OCI-LY1 (cell line): ENCODE data around the gene CLRN1.

Experiments
- H2AFZ ChIP-seq: fragments of 200-600 bp; sonication (generic), shearing (Covaris generic); 2 replicates; pipeline ENCODE4 v1.6.0; 2014; ENCODE audit warnings: antibody characterized with exemption, mild to moderate bottlenecking, low read length
- H3F3A ChIP-seq: fragments of 200-600 bp; sonication (generic), shearing (Covaris generic); 2 replicates; pipeline ENCODE4 v1.6.0; 2014; ENCODE audit warnings: mild to moderate bottlenecking, antibody characterized with exemption, low read length, moderate library complexity; ENCODE audit not compliant: insufficient read depth
- H3K27ac ChIP-seq: fragments of 200-600 bp; sonication (generic); 2 replicates; pipeline ENCODE4 v1.5.1; 2014; ENCODE audit warnings: low read length, mixed run types, mild to moderate bottlenecking, low read depth; ENCODE audit not compliant: poor library complexity, severe bottlenecking
- H3K27me3 ChIP-seq: fragments of 200-600 bp; sonication (generic); 2 replicates; pipeline ENCODE4 v1.6.0; 2014; ENCODE audit warnings: antibody characterized with exemption, mild to moderate bottlenecking, low read length, moderate library complexity; ENCODE audit not compliant: insufficient read depth
- H3K36me3 ChIP-seq: fragments of 200-600 bp; sonication (generic); 2 replicates; pipeline ENCODE4 v1.6.1; 2014; ENCODE audit warnings: mild to moderate bottlenecking, antibody characterized with exemption, low read length, moderate library complexity, mixed read lengths; ENCODE audit not compliant: insufficient read depth
- H3K4me1 ChIP-seq: fragments of 200-600 bp; sonication (generic); 2 replicates; pipeline ENCODE4 v1.5.1; 2014; ENCODE audit warnings: mild to moderate bottlenecking, low read length, moderate library complexity; ENCODE audit not compliant: insufficient read depth, severe bottlenecking
- H3K4me2 ChIP-seq: fragments of 200-600 bp; sonication (generic), shearing (Covaris generic); 2 replicates; pipeline ENCODE4 v1.6.1; 2014; ENCODE audit warnings: low read length
- H3K4me3 ChIP-seq: fragments of 200-600 bp; sonication (generic); 2 replicates; pipeline ENCODE4 v1.5.1; 2014; ENCODE audit warnings: low read length, low read depth, mild to moderate bottlenecking, mixed read lengths; ENCODE audit not compliant: poor library complexity, severe bottlenecking
- H3K79me2 ChIP-seq: fragments of 200-600 bp; shearing (Covaris generic); 2 replicates; pipeline ENCODE4 v1.6.1; 2016; ENCODE audit warnings: mixed run types, low read length, mixed read lengths; ENCODE audit not compliant: insufficient read depth
- H3K9ac ChIP-seq: fragments of 200-600 bp; sonication (generic), shearing (Covaris generic); 2 replicates; pipeline ENCODE4 v1.6.1; 2014; ENCODE audit warnings: mild to moderate bottlenecking, low read length, mixed read lengths
- H3K9me2 ChIP-seq: fragments of 200-600 bp; sonication (generic), shearing (Covaris generic); 2 replicates; pipeline ENCODE4 v1.6.1; 2014; ENCODE audit warnings: low read depth, mild to moderate bottlenecking, low read length, mixed read lengths
- H3K9me3 ChIP-seq: fragments of 200-600 bp; shearing (Covaris generic); 2 replicates; pipeline ENCODE4 v1.6.1; 2014; ENCODE audit warnings: low read length, mixed read lengths
- H4K20me1 ChIP-seq: fragments of 200-600 bp; sonication (generic), shearing (Covaris generic); 2 replicates; pipeline ENCODE4 v1.6.0; 2016; ENCODE audit warnings: mild to moderate bottlenecking, low read length; ENCODE audit not compliant: insufficient read depth
- CTCF ChIP-seq: fragments of 200-600 bp; sonication (generic), shearing (Covaris generic); IDR thresholded peaks from 2 replicates; pipeline ENCODE4 v1.5.1; 2017; ENCODE audit warnings: mild to moderate bottlenecking, antibody characterized with exemption, low read length, moderate library complexity, mixed read lengths
- EZH2 ChIP-seq: fragments of 200-600 bp; sonication (generic), shearing (Covaris generic); IDR thresholded peaks from 2 replicates; pipeline ENCODE4 v1.8.0; 2017; ENCODE audit warnings: borderline replicate concordance, mixed run types, mild to moderate bottlenecking, antibody characterized with exemption, low read length, moderate library complexity, mixed read lengths

Gene CLRN1

DNA sequence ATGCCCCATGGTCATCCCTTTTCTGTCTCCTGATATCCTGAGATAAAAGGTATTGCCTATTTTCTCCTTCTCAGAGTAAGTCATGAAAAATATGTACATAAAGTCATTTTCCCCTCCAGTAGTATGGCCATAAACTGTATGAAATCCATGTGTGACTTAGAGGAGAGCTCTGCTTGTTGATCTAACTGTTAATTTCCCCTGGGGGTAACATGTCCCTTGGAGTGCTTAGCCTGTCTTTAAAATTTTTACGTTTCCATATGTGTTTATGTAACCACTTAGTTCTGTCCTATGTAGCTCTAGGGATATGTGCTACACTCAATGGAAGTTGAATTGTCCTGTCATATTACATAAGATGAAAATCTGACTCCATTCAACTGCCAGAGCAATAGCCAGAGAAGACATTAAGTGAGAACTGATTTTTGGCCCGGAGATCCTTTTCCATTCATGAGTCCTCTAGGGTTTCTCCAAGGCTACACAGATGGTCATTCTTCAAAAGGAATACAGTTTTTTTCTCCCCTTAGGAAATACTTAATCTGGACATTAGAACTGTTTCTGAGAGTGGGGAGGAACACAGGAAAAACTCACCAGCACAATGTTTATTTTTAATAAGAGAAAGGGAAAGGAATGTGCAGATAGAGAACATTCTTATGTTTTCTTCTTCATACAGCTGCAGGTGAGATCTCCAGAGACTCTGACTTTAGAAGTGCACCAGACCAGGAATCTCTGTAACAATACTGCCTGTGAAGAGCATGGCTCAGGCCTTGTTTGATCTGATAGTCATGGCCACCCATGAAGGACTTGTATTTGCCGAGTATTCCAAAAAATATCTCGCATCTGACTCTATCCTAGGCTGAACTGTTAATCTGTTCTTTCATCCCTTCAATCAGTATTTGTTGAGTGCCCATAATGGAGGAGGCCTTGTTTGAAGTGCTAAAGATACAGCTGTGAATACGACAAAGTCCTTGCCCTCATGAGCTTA lies 29.8 kb upstream of the CLRN1 start:
- no peaks in the 10 kb centered on the region for H4K20me1 ChIP-seq
- no peaks in the 10 kb centered on the region for H3K36me3 ChIP-seq
- no peaks in the 10 kb centered on the region; the same call in 1 of the 2 replicates for H3K27me3 ChIP-seq
- no peaks in the 10 kb centered on the region for H3K79me2 ChIP-seq
- no peak overlapping the region for H3K4me3 ChIP-seq
- H2AFZ ChIP-seq = no peak overlapping the region
- no peak overlapping the region for H3K27ac ChIP-seq
- TF ChIP-seq EZH2 = no peak
- no peak overlapping the region for H3K9ac ChIP-seq
- no peaks in the 10 kb centered on the region for H3F3A ChIP-seq
- H3K4me1 ChIP-seq = no peaks in the 10 kb centered on the region
- no peaks in the 10 kb centered on the region for H3K9me3 ChIP-seq
- H3K4me2 ChIP-seq = no peak overlapping the region
- no peaks in the 10 kb centered on the region for H3K9me2 ChIP-seq

DNA sequence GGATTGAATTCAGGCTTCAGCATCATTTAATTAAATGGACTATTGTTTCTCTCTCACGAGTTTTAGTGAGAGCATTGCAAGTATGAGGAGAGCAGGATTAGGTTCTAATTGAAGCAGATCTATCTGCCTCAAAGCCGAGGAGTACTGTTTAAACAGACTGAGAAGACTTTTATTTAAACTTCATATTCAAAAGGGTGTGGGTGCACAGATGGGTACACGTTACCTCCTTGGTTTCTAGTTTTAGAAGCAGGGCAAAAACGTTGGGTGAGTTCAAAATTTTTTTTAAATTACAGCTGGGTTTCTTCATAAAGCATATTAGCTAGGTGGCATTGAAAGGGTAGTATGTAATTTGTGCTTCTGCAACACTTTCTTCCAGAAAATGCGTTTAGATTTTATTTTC lies 26.5 kb upstream of the CLRN1 start:
- Histone ChIP-seq H3K9me3 (no peaks in the 10 kb centered on the region), H2AFZ (no peak overlapping the region), H3K9ac (no peak overlapping the region), H4K20me1 (no peaks in the 10 kb centered on the region), H3K4me3 (no peak overlapping the region), H3K36me3 (no peaks in the 10 kb centered on the region), H3K27me3 (no peaks in the 10 kb centered on the region; the same call in 1 of the 2 replicates), H3K9me2 (no peaks in the 10 kb centered on the region), H3K79me2 (no peaks in the 10 kb centered on the region), H3K4me2 (no peak overlapping the region), H3K27ac (no peak overlapping the region), H3K4me1 (no peaks in the 10 kb centered on the region), H3F3A (no peaks in the 10 kb centered on the region)
- TF ChIP-seq EZH2 (no peak), CTCF (no peak)

GRCh38 chr3:150996731-150997130 lies 24.2 kb upstream of the CLRN1 start:
- H3K36me3 ChIP-seq = no peaks in the 10 kb centered on the region
- H3K27ac ChIP-seq = no peak overlapping the region
- H2AFZ ChIP-seq = no peak overlapping the region
- H3K9ac ChIP-seq = no peak overlapping the region
- no peaks in the 10 kb centered on the region for H3K9me3 ChIP-seq
- H3K4me1 ChIP-seq = no peaks in the 10 kb centered on the region
- no peaks in the 10 kb centered on the region for H3K79me2 ChIP-seq
- H3F3A ChIP-seq = no peaks in the 10 kb centered on the region
- H3K9me2 ChIP-seq = no peaks in the 10 kb centered on the region
- H3K4me3 ChIP-seq = no peak overlapping the region
- no peaks in the 10 kb centered on the region for H3K27me3 ChIP-seq
- H4K20me1 ChIP-seq = no peaks in the 10 kb centered on the region
- no peak for TF ChIP-seq EZH2
- no peak for TF ChIP-seq CTCF
- H3K4me2 ChIP-seq = no peak overlapping the region

DNA sequence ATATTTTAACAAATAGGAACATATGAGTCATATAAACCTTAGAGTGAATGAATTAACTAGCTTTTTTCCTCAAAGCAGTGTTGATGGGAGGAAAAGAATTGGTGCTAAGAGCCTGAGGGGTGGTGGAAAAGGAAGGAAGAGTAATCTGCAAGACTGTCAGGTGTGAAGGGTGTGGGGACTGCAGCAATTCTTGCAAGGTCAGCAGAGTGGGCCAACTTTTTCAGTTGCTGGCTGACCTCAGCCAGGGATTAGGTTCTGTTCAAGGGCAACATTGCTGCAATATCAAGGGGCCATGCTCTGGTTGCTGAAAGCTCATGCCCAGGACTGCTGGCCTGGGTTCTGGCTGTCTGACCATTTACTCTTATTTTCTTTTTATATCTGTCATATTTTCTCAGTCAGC lies 23.0 kb upstream of the CLRN1 start:
- Histone ChIP-seq H3K36me3 (no peaks in the 10 kb centered on the region), H3K9me3 (no peaks in the 10 kb centered on the region), H3K4me1 (no peaks in the 10 kb centered on the region), H3F3A (no peaks in the 10 kb centered on the region), H2AFZ (no peak overlapping the region), H3K27ac (no peak overlapping the region), H3K4me2 (no peak overlapping the region), H3K79me2 (no peaks in the 10 kb centered on the region), H3K27me3 (no peaks in the 10 kb centered on the region), H4K20me1 (no peaks in the 10 kb centered on the region), H3K9ac (no peak overlapping the region), H3K4me3 (no peak overlapping the region), H3K9me2 (no peaks in the 10 kb centered on the region)
- TF ChIP-seq EZH2 (no peak), CTCF (no peak)
